WI38 (cell line): ENCODE results near the gene ARHGAP32.

ENCODE experiments used
- H3K4me3 ChIP-seq: 2 replicates; pipeline ENCODE4 v1.5.1; 2011; ENCODE audit warnings: low read depth, mild to moderate bottlenecking, control low read depth, low read length
- TF ChIP-seq, protein P1 (sequence below): IDR thresholded peaks from 2 replicates; pipeline ENCODE4 v1.5.1; 2012; ENCODE audit warnings: low read depth, mild to moderate bottlenecking, control low read depth, low read length

ARHGAP32 gene

DNA sequence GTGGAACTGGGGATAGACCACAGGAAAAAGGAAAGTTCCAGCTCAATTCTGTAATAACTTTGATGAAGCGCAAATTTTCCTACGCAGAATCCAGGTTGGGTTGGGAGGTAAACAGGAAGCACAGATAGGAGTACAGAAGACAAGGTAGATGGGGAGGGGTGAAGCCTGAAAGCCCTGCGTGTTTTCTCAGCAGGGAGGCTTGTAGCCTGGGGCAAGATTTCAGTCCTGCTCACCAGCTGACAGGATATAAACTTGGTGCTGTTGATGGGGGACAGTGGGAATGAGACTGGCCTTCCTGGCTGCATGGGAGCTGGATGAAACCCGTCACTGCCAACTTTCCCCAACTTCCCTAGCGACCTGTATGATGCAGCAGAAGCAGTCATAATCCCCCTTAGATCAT lies 114.9 kb downstream of the ARHGAP32 start:
- TF ChIP-seq, protein P1, sequence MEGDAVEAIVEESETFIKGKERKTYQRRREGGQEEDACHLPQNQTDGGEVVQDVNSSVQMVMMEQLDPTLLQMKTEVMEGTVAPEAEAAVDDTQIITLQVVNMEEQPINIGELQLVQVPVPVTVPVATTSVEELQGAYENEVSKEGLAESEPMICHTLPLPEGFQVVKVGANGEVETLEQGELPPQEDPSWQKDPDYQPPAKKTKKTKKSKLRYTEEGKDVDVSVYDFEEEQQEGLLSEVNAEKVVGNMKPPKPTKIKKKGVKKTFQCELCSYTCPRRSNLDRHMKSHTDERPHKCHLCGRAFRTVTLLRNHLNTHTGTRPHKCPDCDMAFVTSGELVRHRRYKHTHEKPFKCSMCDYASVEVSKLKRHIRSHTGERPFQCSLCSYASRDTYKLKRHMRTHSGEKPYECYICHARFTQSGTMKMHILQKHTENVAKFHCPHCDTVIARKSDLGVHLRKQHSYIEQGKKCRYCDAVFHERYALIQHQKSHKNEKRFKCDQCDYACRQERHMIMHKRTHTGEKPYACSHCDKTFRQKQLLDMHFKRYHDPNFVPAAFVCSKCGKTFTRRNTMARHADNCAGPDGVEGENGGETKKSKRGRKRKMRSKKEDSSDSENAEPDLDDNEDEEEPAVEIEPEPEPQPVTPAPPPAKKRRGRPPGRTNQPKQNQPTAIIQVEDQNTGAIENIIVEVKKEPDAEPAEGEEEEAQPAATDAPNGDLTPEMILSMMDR: no peak
- H3K4me3 ChIP-seq: no peak overlapping the region

DNA sequence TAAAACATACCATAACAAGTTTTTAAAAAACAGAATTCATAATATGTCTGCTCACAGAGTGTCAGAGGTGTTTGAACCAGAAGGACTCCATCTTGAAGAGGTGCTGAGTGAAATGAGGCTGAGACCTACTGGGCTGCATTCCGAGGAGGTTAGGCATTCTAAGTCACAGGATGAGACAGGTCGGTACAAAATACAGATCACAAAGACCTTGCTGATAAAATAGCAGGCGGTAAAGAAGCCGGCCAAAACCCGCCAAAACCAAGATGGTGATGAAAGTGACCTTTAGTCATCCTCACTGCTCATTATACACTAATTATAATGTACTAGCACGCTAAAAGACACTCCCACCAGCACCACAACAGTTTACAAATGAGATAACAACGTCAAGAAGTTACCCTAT lies 116.4 kb downstream of the ARHGAP32 start:
- TF ChIP-seq, protein P1: no peak
- H3K4me3 ChIP-seq: no peak overlapping the region

DNA sequence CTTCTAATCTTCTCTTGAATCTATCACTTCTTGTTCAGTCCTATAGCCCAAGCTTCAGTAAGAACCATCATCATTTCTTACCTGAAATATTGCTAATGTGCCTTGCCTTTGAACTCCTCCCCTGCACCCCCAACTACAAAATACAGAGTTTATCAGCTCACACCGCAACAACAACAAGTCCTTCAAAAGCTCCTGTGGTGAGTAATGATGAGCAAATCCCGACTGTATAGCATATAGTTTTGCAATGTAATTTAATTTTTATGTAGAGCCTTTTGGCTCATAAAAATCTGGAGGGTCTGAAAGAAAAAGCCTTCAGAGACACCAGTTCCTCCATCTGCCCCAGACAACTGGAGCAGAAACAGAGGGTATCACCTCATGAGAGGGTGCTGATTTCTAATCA lies 124.7 kb downstream of the ARHGAP32 start:
- TF ChIP-seq, protein P1: no peak
- H3K4me3 ChIP-seq: no peak overlapping the region

DNA sequence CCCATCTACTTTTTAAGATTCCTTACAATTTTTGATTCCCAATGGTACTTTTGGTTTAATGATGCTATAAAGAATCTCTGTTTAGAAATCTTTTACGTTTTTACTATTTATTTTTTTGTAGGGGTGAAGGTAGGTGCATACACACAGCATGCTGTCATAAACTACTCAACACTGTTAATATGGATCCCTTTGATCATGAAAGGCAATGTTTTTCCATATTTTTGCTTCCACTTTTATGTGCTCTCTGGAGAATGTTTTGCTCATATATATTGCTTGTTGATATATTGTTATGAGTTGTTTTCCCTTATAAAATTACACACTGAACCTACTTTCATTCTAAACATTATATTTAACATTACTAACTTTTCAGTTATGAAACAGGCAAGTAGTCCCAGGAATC lies 125.9 kb downstream of the ARHGAP32 start:
- TF ChIP-seq, protein P1: no peak
- H3K4me3 ChIP-seq: no peak overlapping the region

DNA sequence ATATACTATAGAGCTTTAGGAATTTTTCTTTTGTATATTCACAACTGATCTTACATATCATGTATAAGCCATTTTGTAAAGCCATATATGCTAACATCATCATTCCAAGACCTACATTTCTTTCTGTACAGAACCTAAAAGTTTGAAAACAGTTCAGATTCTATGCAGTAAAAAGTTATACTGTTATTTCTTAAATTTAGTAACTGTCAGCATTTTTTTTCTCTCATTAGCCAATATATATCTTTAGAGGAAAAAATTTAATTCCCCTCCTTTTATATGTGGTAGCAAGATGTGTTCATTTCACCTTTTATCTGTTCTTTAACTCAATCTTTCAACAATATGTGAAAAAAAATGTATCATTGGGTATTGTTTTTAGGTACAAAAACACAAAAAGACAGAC lies 129.0 kb downstream of the ARHGAP32 start:
- TF ChIP-seq, protein P1: no peak
- H3K4me3 ChIP-seq: no peak overlapping the region

DNA sequence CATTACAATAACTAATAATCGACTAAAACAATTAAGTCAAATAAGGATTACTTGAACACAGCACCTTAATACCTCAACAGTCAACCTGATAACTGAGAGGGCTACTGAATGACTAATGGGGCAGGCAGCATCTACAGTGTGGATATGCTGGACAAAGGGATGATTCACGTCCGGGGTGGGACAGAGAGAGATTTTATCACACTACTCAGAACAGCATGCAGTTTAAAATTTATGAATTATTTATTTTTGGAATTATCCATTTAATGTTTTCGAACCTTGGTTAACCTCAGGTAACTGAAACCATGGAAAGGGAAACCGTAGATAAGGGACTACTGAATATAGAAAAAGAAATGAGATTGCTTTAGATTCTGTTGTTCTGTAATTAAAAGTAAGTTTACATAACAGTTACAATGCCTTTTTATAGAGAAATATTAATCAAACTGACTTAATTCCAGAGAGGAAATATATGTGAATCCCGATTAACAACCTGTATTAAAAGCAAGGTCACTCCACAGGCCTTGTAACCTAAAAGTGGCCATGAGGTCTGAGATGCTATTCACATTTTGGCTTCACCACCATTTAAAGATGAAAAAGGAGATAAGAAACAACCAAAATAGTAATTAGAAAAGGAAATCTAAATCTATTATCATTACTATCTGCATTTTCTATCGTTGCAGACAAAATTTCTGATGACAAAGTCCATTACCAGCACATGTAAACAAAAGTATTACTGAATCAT lies 130.5 kb downstream of the ARHGAP32 start:
- TF ChIP-seq, protein P1: no peak
- H3K4me3 ChIP-seq: no peak overlapping the region

DNA sequence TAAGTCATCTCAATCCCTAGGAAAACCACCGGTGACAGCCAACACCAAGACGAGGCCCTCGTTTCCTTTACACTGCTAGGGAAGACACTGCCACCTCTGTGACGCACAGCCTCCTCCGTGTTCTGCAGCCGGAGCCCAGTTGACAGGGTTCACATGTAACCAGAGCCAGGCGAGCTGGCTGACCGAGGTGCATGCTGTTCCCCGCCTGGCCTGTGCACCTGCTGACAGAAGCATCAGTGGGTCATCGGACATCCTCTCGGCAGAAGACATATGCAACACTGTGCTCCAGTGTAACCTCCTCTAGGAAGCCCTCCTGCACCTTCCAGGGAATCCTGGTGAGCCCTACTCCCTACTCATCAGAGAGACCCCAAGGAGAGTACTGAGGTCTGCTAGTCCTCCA lies 135.2 kb downstream of the ARHGAP32 start:
- TF ChIP-seq, protein P1: no peak
- H3K4me3 ChIP-seq: no peak overlapping the region
